ENCODE measurements around the gene RBM10.

Gene RBM10

DNA sequence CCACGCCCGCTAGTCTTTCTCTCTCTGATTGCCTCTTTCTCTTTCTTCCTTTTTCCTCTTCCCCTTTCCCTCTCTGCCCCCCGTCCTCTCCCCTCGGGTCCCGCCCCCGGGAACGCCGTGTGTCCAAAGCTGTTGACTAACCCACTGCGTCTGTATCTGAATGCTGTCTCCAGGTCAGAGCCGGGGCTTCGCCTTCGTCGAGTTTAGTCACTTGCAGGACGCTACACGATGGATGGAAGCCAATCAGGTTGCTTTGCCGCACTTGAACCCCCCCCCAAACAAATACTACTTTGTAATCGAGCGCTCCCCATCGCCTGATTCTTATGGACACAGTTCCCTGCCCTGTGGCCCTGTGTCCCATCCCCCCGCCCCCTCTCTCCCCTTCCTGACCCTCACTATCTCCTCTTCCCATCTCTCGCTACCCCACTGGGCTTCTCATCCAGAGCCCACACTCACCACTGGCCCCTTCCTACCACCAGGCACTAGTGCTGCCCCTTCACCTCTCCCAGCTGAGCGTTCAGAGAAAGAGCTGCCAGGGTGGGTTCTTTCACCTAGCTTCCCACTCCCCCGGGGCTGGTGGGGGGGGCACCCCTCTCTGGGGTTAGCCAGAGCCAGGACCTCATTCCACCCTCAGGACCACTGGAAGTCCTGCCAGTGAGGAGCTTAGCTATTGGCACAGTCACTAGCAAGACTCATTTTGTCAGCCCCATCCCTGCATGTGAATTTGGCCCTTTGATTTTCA lies 30.0 kb downstream of the RBM10 start:
- DNase-seq (ENCODE audit: low read depth, low spot score) = no peak

DNA sequence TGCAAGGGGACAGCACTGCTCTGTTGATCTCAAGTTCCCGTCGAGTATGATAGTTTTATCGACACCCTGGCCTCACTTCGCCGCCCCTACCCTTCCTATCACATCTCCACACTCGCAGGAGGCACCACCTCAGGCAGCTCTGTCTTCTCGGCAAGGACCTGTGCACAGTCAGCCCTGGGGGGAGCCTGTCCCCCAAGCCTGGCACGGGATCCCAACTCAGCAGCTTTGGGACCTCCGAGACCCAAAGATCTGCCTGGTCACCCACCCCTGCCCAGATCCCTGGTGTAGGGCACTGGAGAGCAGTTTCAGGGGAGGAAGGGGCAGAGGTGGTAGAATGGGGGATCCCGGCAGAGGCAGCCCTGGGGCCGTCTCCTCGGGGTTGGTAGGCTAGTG lies 30.6 kb downstream of the RBM10 start:
- no peak for DNase-seq (ENCODE audit: low read depth, low spot score)

DNA sequence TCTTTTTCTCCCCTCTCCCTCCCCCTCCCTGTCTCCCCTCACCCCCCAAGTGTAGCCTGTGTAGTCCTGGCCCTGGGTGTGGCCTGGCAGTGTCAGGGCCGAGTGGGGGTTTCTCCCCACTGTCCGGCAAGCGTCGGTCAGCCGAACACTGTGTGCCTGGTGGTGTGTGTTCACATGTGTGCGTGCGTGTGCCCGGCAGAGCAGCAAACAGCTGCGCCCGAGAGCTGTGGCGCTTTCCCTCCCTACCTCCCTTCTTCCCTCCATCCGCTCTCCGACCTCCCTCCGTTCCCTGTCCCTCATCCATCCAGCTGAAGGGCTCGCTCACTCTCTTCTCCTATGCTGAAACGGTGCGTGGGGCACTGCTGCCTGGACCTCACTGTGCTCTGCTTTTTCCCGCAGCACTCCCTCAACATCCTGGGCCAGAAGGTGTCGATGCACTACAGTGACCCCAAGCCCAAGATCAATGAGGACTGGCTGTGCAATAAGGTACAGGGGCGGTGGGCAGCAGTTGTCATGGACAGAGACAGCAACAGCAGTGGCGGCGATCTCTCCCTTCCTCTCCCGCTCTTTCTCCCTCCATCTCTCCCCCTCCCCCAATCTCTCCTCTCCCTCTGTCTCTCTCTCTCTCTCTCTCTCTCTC lies 31.2 kb downstream of the RBM10 start:
- DNase-seq (ENCODE audit: low read depth, low spot score) = no peak

DNA sequence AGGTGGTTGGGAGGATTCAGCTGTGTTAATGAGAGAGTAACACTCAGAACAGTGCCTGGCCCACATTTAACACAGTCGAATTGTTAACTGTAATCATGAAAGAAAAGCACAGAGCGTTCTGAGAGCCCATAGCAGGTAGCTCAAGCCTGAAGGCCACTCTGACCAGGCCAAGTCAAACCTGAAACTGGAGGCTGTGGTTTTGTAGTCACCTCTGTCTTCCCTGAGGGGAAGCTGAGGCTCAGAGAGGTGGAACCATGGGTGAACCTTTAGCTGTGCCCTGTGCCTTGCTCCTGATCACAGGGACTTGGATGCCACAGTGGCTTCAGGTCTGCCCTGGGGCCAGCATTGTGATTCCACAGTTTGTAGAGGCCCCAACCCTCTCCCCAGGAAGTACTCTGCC lies 32.1 kb downstream of the RBM10 start:
- DNase-seq (ENCODE audit: low read depth, low spot score) = no peak

DNA sequence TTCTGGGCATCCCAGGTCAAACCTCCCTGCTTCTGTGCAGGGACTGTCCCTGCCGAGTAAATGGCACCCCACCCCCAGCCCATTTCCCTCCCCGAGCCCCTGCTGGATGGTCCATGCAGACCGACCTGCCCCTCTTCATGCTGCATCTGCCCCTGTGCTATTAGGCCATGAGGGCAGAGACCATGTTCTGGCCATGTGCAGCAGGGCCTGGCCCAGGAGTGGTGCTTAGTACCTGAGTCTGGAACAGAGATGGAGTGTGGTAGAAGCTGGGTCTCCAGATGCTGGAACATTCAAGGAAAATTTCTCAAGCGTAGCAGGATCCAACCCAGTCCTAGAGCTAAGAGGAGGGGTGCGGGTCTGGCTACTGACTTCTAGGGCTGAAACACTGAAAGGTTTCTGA lies 33.3 kb downstream of the RBM10 start:
- no peak for DNase-seq (ENCODE audit: low read depth, low spot score)

DNA sequence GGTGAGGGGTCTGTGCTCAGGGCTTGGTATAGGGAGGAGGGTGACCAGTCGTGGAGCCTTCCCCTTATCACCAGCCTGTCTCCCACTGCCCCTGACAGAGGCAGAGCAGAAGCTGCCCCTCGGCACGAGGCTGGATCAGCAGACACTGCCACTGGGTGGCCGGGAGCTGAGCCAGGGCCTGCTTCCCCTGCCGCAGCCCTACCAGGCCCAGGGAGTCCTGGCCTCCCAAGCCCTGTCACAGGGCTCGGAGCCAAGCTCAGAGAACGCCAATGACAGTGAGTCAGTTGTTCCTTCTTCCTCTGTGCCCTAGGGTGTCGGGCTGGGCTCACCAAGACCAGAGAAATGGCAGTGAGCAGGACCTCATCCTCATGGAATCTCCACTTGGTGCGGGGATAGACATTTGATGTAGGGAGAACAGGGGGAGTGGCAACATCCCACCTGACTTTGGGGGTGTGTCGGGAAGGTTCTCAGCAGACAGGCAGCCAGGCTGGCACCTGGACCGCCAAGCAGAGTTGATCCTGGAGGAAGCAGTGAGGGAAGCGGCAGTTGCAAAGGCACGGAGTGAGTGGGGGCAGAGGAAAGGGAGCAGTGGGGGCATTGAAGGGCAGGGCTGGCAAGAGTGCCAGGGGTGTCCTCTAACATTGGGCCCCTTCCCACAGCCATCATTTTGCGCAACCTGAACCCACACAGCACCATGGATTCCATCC lies 34.4 kb downstream of the RBM10 start:
- DNase-seq (ENCODE audit: low read depth, low spot score) = no peak

DNA sequence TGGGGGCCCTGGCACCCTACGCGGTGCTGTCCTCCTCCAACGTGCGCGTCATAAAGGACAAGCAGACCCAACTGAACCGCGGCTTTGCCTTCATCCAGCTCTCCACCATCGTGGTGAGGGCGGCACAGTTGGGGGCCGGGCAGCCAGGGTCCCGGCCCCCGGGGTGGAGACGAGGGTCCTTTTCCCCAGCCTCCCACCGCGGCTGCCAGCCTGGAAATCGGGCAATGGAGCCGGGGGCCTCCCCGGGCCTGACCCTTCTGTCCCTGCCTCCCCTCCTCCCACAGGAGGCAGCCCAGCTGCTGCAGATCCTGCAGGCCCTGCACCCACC lies 34.9 kb downstream of the RBM10 start:
- no peak for DNase-seq (ENCODE audit: low read depth, low spot score)

DNA sequence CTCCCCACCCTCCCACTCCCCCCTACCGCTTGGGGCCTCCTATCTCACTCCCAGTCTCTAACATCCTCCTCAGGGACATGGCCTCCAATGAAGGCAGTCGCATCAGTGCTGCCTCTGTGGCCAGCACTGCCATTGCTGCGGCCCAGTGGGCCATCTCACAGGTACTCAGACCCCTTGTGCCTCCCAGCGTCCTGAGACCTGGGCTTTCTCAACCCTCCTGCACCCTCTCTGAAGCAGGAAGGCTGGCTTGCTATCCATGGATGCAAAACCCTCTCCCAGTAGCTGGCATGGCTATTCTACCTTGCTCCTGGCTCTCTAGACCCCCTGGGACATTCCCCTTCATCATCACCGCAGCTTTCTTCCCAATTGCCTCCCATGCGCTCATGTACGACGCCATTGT lies 35.3 kb downstream of the RBM10 start:
- no peak for DNase-seq (ENCODE audit: low read depth, low spot score)

DNA sequence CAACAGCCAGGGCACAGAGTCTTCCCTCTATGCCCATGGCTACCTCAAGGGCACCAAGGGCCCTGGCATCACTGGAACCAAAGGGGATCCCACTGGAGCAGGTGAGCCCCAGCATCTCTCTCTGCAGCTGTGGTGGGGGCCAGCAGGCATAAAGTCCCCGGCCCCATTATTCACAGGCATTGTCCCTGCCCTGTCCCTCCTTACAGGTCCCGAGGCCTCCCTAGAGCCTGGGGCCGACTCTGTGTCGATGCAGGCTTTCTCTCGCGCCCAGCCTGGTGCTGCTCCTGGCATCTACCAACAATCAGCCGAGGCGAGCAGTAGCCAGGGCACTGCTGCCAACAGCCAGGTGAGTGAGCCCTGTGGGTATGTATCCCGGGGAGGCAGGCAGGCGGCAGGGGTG lies 36.3 kb downstream of the RBM10 start:
- no peak for DNase-seq (ENCODE audit: low read depth, low spot score)

DNA sequence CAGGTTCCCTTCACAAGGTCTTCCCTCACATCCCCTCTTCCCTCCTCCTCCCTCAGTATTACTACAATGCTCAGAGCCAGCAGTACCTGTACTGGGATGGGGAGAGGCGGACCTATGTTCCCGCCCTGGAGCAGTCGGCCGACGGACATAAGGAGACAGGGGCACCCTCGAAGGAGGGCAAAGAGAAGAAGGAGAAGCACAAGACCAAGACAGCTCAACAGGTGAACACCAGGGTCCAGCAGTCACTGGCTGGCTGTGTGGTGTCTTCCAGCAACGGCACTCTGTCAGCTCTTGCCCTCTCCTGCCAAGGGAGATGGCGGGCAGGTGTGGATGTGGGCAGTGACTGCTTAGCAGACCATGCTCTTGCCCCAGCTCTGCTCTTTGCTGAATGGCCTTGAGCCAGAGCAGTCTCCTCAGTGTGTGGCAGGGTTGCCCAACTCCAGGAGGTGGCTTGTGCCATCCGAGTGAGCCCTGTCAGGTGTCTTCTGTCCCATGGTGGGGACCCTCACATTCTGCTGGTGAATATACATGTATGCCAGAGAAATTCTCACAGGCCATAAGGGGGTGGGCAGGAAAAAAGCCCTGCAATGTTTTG lies 37.2 kb downstream of the RBM10 start:
- no peak for DNase-seq (ENCODE audit: low read depth, low spot score)

DNA sequence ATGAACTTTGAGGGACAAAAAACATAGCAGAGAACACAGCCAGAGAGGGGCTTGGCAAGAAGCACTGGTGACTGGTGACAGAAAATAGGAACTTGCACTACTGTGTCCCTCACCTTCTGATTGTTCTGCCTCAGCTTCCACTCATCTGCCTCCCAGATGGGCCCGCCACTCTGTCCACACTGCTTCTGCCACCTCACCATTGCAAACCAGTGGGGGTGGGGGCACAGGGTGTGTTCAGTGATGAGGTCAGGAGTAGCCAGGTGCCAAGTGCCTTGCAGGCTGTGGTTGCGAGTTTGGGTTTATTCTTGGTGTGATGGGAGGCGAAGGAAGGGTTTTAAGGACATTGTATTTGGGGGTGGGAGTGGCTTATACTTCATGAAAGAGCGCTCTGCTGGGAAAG lies 39.5 kb downstream of the RBM10 start:
- no peak for DNase-seq (ENCODE audit: low read depth, low spot score)

DNA sequence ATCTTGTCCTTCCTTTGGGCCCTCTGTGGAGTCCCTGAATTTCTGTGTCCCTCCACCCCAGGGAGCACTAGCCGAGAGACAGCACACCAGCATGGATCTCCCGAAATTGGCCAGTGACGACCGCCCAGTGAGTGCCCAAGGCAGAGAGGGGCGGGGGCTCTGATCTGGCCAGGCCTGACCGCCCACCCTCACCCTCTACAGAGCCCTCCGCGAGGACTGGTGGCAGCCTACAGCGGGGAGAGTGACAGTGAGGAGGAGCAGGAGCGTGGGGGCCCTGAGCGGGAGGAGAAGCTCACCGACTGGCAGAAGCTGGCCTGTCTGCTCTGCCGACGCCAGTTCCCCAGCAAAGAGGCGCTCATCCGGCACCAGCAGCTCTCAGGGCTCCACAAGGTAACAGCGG lies 40.2 kb downstream of the RBM10 start:
- DNase-seq (ENCODE audit: low read depth, low spot score) = no peak

DNA sequence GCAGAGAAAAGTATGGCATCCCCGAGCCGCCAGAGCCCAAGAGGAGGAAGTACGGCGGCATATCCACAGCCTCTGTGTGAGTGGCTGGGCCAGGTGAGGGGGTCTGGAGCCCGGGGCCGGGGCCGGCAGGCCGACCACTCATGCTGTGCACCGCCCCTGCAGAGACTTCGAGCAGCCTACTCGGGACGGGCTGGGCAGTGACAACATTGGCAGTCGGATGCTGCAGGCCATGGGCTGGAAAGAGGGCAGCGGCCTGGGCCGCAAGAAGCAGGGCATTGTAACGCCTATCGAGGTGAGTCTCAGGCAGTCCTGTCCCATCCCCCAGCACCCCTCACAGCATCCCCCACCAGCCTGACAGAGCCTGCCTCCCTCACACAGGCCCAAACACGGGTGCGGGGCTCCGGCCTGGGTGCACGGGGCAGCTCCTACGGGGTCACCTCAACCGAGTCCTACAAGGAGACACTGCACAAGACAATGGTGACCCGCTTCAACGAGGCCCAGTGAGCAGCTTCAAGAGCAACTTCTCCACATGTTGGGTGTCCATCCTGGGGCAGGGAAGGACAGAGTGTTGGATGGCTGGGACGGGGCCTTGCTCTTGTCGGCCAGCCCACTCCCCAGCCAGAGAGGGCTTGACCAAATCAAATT lies 41.2 kb downstream of the RBM10 start:
- DNase-seq (ENCODE audit: low read depth, low spot score) = no peak

DNA sequence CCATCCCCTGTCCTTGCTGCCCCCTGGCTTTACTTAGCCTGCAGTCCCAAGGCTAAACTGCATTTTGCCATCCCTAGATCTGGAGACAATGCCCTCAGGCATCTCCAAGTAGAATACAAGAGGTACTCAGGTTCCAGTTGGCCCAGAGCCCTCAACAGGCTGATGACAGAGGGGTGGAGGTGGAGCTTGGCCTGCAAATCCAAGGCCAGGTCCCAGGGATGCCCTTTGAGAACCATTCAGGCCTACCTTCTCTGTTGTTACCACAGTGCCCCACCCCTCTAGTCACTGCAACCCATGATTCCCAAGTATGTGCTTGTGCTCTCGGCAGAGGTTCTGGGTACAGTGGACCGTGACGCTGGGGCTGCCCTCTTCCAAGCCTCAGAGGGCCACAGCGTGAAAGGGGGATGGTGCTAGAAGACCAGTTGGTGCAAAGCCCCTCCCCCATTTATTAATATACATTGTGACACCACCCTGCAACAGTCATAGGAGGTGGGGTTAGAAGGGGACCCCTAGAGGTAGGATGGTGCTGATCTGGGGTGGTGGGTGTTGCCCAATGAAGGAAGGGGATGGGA lies 42.2 kb downstream of the RBM10 start:
- no peak for DNase-seq (ENCODE audit: low read depth, low spot score)

DNA sequence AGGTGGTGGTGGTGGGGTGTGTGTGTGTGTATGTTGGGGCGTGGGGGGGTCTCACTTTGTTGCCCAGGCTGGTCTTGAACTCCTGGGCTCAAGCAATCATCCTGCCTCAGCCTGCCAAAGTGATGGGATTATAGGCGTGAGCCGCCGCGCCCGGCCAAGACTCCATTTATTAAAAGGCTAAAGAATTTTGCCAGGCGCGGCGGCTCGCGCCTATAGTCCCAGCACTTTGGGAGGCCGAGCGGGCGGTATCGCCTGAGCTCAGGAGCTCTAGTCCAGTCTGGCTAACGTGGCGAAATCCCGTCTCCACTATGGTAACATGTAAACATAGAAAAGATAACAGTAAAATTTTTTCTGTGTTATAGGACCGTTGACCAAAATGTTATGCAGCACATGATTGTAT lies 44.9 kb downstream of the RBM10 start:
- DNase-seq (ENCODE audit: low read depth, low spot score) = no peak

DNA sequence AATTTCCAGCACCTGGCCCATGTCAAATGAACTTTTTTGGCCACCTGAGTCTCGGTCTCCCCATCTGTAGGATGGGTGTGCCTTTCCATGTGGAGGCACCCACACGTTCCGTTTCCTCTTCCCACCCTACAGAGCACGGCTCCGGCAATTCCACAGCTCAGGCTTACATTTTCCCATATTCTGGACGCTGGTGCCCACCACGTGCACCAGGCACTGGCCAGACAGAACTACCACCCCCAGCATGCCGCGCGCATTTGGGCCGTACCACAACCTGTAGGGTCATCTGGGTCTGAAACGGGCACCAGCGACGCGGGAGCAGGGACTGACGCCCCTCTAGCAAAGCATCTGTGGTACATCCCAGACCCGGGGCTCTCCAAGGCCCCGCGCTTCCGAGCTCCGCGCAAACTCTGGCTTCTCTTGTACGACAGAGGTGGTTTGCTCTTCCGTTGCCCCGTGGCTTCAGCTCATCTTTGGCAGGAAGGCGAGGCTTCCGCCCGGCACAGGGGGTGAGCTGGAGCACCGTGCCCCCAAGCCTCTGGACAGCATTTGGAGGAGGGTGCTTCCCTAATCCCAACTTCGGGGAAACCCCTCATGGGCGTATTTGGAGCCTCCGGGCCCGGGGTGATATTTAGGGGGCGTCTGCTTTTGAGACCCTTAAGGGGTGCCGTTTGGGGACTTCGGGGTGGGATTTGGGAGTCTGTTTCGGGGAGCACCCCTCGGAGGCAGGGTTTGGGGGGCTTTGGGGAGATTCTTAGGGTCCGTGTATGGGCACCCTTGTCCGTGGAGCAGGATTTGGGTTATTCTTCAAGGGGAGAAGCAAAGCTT lies 45.6 kb downstream of the RBM10 start:
- peak; percentile 60 for DNase-seq (ENCODE audit: low read depth, low spot score)

DNA sequence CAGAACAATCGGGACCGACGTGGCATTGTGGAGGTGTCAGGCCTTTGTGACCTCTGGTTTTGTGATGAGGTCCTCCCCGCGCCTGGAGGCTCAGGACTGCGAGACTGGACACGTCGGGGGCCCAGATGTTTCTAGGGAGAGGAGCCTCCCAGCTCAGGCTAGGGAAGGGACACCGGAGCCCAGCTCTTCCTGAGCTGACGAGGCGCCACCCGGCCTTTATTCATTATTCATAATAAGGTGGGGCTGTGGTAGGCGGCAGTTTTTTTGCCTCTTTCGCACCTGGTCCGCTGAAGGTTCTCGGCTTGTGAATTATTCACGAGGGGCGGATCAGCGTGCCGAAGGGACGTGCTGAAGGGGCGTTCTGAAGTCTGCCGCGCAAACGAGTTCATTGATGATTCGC lies 46.3 kb downstream of the RBM10 start:
- peak; percentile 22 for DNase-seq (ENCODE audit: low read depth, low spot score)

DNA sequence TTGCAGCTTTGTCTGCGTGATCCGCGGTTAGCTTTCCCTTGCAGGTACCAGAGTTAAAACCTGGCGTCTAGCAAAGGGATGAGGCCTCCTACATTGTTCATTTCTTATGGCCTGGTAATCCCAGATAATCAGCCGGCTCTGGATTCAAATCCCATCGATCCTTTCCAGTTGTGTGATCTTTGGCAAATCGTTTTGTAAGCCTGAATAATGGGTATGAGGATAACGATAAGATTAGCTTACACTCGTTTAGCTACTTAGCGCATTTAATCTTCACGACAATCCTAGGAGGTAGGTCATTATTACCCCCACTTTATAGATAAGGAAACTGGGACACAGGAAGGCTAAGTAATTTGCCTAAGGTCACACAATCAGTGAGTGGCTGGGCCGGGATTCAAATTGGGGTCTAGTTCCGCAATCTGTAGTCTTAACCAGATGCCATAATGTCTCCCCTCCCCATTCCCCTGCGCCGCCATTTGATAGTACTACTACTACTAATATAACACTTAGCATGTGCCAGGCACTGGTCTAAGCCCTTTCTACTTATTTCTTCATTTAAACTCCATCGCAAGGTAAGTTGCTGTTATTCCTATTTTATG lies 46.9 kb downstream of the RBM10 start:
- DNase-seq (ENCODE audit: low read depth, low spot score) = no peak

DNA sequence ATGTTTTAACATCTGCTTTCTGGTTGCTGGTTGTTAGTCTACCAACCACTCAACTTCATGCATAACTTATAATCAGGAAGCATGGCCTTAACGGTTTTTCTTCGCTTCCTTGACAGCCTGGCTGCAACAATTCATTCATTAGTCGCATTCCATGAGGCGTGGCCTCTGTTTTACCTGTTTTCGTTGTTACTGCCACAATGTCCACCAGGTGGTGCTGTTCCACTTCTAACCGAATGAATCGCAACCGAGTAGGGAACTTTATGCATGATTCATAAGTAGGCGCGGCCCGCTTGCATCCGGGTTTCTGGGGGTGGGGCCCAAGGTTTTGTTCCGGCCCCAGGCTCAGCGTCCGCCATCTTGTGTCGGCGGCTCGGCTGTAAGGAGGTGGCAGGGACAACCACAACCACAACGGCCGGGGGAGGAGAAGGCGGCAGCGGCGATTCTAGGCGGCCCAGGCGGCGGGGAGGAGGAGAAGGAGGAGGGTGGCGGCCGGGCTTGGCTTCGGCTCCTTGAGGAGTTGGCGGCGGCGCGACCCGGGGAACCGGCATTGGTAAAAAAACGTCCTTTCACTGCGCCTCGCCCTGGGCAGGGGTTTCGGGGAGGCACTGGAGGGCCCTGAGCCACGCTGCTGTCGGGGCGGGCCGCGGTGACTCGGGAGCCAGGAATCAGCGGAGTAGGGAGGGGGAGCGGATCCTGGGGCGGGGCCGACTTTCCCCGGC lies 48.6 kb downstream of the RBM10 start, which contains the start of gene UBA1:
Gene UBA1 (plus strand): TSS at position 355 of the 719 bp plus-strand sequence. CDS start 4,974 bp downstream, outside the sequence.
- DNase-seq (ENCODE audit: low read depth, low spot score) = peak; percentile 75
